Activated T-cell treated with anti-CD3 and anti-CD28 coated beads for 1 hour (primary cell): ENCODE data around the gene RPS3A.
"Not testable (repeated sequence)": the region's sequence is repeated elsewhere in the genome, so short reads cannot be mapped to it uniquely, and the experiment has no call there.

Experiments used
- DNase-seq: peaks from one replicate; pipeline ENCODE4 v3.0.0-alpha.2; 2020; ENCODE audit warnings: low read depth

RPS3A gene

DNA sequence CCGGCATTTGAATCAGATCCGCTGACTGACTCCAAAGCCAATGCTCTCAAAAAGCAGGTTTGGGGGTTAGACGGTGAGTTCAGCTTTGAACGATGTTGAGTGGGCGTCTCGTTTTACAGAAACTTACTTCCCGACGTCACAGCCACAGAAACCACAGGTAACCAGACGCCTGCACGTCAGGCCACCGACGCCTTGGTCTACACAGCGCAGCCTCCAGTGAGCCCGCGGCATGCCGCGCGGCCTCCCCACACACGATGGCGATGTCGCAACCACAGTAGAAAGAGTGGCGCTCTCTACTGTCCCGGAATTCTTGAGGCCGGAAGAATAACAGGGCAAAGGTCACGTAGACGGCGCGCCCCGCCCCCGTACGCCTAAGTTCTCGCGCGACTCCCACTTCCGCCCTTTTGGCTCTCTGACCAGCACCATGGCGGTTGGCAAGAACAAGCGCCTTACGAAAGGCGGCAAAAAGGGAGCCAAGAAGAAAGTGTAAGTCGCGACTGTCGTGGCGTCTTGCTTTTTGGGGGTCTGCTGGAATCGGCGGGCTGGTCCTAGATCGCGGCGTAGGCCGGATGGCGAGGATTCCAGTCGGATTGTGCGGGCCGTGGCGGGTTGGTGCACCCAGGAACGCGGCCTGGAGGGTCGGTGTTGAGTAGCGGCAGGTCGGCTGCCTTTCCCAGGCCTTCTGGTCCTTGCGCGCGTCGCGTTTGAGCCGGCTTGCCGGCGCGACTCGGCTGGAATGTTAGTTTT is at the start of gene RPS3A:
TSS of gene RPS3A (plus strand) at position 400 of the 747 bp plus-strand sequence. CDS start at position 425, 25 bp downstream.
- peak; percentile 95 for DNase-seq

GRCh38 chr4:151052785-151053184 is 46.6 kb upstream of the RPS3A start:
- no peak for DNase-seq

GRCh38 chr4:151055539-151055938 is 43.9 kb upstream of the RPS3A start:
- DNase-seq = no peak

- DNase-seq = not testable (repeated sequence)
Measured at GRCh38 chr4:151063143-151063542, 36.3 kb upstream of the RPS3A start.

DNA sequence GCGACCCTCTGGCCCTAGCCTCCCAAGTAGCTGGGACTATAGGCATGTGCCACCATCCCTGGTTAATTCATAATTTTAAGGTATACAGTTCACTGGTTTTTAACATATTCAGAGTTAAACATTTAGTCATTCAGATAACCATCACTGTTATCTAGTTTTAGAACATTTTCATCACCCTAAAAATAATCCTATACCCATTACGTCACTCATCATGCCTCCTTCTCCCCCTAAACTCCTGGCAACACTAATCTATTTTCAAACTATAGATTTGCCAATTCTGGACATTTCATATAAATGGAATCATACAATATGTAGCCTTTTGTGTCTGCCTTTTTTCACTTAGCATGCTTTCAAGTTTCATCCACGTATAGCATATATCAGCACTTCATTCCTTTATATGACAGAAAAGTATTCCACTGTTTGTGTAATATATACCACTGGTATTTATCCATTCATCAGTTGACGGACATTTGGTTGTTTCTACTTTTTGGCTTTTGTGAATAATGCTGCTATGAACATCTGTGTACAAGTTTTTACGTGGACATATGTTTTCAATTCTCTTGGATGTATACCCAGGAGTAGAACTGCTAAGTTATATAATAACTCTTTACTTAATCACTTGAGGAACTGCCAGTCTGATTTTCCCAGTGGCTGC is 32.0 kb upstream of the RPS3A start:
- no peak for DNase-seq

GRCh38 chr4:151074416-151074916 is 25.0 kb upstream of the RPS3A start:
- no peak for DNase-seq

- DNase-seq = not testable (repeated sequence)
Measured at GRCh38 chr4:151077978-151078377, 21.4 kb upstream of the RPS3A start.

DNA sequence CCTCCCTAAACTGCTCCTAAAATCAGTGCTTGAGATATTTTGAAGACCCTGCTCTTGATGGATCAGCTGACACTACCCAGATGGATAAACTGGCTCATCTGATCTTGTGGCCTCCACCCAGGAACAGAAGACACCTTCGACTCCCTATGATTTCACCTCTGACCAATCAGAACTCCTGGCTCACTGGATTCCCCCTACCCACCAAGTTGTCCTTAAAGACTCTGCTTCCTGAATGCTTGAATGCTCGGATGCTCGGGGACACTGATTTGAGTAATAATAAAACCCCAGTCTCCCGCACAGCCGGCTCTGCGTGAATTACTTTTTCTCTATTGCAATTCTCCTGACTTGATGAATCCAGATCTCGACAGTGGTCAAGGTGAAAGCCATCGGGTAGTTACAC is 12.0 kb upstream of the RPS3A start:
- DNase-seq = no peak

- no peak for DNase-seq
Measured at GRCh38 chr4:151091047-151091446, 8.4 kb upstream of the RPS3A start.

GRCh38 chr4:151092488-151092887 is 6.9 kb upstream of the RPS3A start:
- DNase-seq = no peak

- no peak for DNase-seq
Measured at GRCh38 chr4:151093203-151093602, 6.2 kb upstream of the RPS3A start.

DNA sequence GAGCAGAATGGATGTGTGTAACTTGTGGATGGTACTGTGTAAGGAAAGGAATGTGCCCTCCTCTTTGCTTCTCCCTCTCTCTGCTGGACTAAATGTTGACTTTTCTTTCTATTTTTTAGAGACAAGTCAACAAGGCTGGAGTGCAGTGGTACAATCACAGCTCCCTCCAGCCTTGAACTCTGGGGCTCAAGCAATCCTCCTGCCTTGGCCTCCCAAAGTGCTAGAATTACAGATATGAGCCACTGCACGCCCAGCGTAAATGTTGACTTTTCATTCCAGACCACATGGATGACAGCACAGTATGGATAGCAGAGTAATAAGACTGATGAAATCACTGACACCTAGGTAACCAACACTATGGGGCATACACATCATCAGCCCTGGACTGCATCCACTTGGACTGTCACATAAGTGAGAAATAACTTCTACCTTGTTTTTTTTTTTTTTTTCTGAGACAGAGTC is 5.1 kb upstream of the RPS3A start:
- no peak for DNase-seq

DNA sequence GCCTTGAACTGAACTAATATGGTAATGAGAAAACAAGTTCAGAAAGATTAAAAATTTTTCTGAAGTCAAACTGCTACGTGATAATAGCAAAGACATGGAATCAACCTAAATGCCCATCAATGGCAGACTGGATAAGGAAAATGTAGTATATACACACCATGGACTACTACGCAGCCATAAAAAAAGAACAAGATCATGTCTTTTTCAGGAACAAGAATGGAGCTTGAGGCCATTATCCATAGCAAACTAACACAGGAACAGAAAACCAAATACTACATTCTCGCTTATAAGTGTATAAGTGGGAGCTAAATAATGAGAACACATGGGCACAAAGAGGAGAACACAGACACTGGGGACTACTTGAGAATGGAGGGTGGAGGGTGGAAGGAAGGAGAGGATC is 4.3 kb upstream of the RPS3A start:
- DNase-seq = no peak

DNA sequence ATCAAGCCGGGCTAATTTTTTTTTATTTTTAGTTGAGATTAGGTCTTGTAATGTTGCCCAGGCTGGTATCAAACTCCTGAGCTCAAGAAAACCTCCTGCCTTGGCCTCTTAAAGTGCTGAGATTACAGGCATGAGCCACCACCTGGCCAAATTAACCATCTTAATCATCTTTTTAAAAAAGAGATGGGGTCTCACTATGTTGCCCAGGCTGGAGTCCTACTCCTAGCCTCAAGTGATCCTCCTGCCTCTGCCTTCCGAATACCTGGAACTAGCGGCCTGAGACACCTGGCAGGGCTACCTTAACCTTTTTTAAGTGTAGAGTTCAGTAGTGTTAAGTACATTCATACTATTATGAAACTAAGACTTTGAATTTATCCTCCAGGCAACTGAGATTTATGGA is 1.7 kb upstream of the RPS3A start:
- no peak for DNase-seq

- no peak for DNase-seq
Measured at GRCh38 chr4:151098979-151099228, 524 bp upstream of the RPS3A start.

- no peak for DNase-seq
Measured at GRCh38 chr4:151099976-151100417, 569 bp downstream of the RPS3A start.

- DNase-seq = no peak
Measured at GRCh38 chr4:151100531-151100930, 1.1 kb downstream of the RPS3A start.

DNA sequence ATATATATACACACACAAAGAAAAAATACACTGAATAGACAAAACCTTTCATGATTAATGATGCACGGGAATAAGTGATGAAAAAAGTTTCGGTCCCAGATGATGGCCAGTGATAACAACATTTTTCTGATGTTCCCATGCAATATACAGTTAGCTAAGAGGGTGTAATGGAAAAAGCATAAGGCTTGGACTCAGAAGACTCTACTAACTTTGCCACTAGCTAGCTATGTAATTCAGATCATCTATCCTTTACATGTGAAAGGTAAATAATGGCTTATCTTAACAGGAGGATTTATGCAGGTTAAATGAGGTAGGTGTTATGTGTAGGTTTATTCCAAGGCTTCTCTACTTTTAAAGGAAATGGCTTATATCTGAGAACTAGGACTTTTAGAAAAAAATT is 4.3 kb downstream of the RPS3A start:
- no peak for DNase-seq

DNA sequence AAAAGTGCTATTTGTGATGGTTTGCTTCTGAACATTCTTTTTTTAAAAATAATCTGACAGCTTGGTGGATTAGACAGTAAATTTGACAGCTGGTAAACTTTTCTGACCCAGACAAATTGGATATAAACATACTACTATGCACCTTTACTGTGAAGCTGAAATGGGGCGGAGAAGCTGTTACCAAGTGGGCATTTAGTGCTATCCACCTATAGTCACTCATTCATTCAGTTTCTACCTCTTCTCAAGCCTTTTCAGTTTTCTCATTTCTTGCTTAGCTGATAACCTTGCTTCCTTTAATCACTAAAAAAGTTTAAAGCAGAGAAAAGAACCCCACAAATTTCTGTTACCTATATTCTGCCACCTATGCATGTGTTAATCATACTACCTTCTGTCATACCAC is 5.2 kb downstream of the RPS3A start:
- DNase-seq = no peak

DNA sequence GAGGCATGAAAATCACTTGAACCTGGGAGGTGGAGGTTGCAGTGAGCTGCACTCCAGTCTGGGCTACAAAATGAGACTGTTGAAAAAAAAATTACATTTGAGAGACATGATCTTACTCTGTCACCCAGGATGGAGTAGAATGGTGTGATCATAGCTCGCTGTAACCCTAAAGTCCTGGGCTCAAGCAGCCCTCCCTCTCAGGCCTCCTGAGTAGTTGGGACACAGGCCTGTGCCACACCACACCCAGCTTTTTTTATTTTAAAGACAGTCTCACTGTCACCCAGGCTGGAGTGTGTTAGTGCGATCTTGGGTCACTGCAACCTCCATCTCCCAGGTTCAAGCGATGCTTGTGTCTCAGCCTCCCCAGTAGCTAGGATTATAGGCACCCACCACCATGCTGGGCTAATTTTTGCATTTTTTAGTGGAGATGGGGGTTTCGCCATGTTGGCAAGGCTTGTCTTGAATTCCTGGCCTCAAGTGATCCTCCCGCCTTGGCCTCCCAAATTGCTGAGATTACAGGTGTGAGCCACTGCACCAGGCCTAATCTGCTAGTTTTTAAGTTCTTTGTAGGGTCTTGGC is 6.1 kb downstream of the RPS3A start:
- DNase-seq = no peak

- no peak for DNase-seq
Measured at GRCh38 chr4:151107063-151107462, 7.6 kb downstream of the RPS3A start.

DNA sequence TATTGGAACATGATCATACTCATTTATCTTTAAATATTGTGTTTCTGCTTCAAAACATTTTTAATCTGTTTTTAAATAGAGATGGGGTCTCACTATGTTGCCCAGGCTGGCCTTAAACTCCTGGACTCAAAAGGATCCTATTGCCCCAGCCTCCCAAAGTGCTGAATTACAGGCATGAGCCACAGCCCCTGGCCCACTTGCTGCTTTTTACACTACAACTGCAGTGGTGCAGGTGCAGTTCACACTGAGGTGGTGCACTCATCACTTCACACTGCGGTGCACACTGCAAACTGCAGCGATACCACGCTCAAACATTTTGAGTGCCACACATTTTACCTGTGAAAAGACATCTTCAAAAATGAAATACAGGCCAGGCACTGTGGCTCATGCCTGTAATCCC is 10.8 kb downstream of the RPS3A start:
- no peak for DNase-seq

GRCh38 chr4:151114338-151114737 is 14.9 kb downstream of the RPS3A start:
- DNase-seq = no peak
